Fibroblast of the conjunctiva (primary cell): ENCODE data around the gene PPT2.
A peak's percentile ranks its signal among the peaks of the same experiment; 100 is the strongest.
"Not testable (repeated sequence)": the region's sequence is repeated elsewhere in the genome, so short reads cannot be mapped to it uniquely, and the experiment has no call there.

ENCODE experiments used
- DNase-seq: peaks from one replicate; pipeline ENCODE4 v3.0.0-alpha.2; 2010; ENCODE audit warnings: low read depth

The PPT2 gene

GRCh38 chr6:32176476-32177182 is 22.7 kb downstream of the PPT2 start:
- DNase-seq: peak; percentile 30

GRCh38 chr6:32177183-32177787 is 23.3 kb downstream of the PPT2 start:
- DNase-seq: no peak

- DNase-seq: peak; percentile 100
These were observed 24.0 kb downstream of the PPT2 start, which contains the start of gene RNF5 for GRCh38 chr6:32177788-32178546. TSS of gene RNF5 (plus strand) at chr6:32178405. CDS start at chr6:32178512, 107 bp downstream.

GRCh38 chr6:32178547-32179440 is 24.9 kb downstream of the PPT2 start:
- no peak for DNase-seq

GRCh38 chr6:32179766-32180405 is 25.9 kb downstream of the PPT2 start:
- DNase-seq: no peak

GRCh38 chr6:32181148-32181702 is 27.3 kb downstream of the PPT2 start:
- no peak for DNase-seq

GRCh38 chr6:32181915-32182529 is 28.1 kb downstream of the PPT2 start:
- no peak for DNase-seq

GRCh38 chr6:32182555-32182981 is 28.6 kb downstream of the PPT2 start:
- no peak for DNase-seq

GRCh38 chr6:32183030-32183429 is 29.1 kb downstream of the PPT2 start:
- no peak for DNase-seq

- no peak for DNase-seq
These were observed 29.6 kb downstream of the PPT2 start for GRCh38 chr6:32183483-32184083.

- DNase-seq: no peak
These were observed 30.2 kb downstream of the PPT2 start, which contains the start of gene AGER for GRCh38 chr6:32184084-32184640. TSS of gene AGER (minus strand) at chr6:32184253. CDS start at chr6:32184222, 31 bp downstream.

GRCh38 chr6:32185681-32186131 is 31.8 kb downstream of the PPT2 start:
- peak; percentile 85 for DNase-seq

- not testable (repeated sequence) for DNase-seq
These were observed 32.4 kb downstream of the PPT2 start for GRCh38 chr6:32186151-32186840.

- DNase-seq: no peak
These were observed 33.2 kb downstream of the PPT2 start for GRCh38 chr6:32187009-32187709.

GRCh38 chr6:32187725-32188380 is 33.9 kb downstream of the PPT2 start:
- not testable (repeated sequence) for DNase-seq

- no peak for DNase-seq
These were observed 34.6 kb downstream of the PPT2 start for GRCh38 chr6:32188381-32189068.

- no peak for DNase-seq
These were observed 35.3 kb downstream of the PPT2 start for GRCh38 chr6:32189069-32189741.
